GM20000 (cell line): ENCODE measurements around the gene BPGM.
"Not testable (repeated sequence)": the region's sequence is repeated elsewhere in the genome, so short reads cannot be mapped to it uniquely, and the experiment has no call there.

Source experiments
- DNase-seq: peaks from one replicate; pipeline ENCODE4 v3.0.0; 2012; ENCODE audit warnings: low spot score
- TF ChIP-seq, protein P1 (sequence below): IDR thresholded peaks from 2 replicates; pipeline ENCODE4 v1.5.1; 2012; ENCODE audit warnings: mild to moderate bottlenecking, control low read depth; ENCODE audit errors: extremely low read depth, missing control alignments

Gene BPGM

DNA sequence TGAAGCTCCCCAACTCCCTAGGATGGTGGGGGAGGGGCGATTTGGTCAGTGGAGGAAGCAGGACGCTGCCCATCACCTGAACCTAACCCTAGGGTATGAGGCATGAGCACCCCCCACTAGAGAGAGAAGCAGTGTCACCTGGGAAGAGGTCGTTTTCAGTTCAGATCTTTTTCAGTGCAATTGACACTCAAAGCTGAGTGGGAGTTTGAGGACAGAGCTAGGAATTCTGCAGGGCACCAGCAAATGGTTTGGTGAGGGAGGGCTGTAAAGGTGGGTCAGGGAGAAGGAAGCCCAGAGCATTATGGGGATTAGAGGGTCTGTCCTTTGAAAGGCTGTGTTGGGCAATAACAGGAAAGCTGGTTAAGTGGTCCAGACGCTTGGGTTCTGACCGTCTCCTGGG is 10.9 kb downstream of the BPGM start:
- TF ChIP-seq, protein P1, sequence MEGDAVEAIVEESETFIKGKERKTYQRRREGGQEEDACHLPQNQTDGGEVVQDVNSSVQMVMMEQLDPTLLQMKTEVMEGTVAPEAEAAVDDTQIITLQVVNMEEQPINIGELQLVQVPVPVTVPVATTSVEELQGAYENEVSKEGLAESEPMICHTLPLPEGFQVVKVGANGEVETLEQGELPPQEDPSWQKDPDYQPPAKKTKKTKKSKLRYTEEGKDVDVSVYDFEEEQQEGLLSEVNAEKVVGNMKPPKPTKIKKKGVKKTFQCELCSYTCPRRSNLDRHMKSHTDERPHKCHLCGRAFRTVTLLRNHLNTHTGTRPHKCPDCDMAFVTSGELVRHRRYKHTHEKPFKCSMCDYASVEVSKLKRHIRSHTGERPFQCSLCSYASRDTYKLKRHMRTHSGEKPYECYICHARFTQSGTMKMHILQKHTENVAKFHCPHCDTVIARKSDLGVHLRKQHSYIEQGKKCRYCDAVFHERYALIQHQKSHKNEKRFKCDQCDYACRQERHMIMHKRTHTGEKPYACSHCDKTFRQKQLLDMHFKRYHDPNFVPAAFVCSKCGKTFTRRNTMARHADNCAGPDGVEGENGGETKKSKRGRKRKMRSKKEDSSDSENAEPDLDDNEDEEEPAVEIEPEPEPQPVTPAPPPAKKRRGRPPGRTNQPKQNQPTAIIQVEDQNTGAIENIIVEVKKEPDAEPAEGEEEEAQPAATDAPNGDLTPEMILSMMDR: no peak
- no peak for DNase-seq

DNA sequence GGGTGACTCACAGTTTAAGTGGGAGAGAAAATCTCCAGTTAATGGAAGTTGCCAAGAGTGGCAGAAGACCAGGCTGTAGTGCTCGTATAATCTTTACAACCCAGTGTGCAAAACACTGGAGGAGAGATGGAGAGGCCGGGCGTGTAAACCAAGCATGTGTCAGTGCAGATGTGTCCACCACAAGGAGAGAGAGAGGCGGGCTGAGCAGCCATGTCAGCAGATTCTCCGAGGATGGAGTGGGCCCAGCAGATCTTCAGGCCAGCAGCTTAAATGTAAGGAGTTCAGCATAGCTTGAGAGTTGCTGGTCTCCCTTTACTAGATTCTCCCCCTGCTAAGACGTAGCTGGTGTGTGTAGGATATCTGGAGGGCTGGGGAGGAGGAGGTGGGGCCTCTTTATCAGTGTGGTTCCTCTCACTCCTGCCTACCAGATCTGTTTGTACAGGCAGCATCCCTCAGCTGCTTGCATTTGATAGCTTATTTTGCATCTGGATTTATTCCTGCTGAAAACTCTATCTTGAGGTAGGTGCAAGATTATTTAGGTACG is 13.7 kb downstream of the BPGM start:
- no peak for DNase-seq

DNA sequence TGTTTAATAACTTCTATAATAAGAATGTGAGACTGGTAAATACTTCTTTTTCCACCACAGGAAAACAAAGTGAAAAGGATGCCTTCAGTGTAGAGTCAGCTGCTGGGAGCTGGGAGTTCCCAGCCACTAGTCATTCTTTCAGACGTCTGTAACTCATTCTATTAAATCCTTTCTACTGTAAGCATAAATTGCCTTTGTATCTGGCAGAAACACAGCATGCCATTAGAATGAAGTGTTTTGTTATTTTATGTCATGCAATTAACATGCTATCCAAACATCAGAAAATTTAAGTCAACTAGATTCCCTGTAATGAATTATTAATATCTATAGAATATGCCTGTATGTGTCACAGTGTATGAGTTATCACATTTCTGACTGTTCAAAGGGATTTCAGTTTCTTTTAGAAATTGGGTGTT is 14.3 kb downstream of the BPGM start:
- TF ChIP-seq, protein P1: no peak
- no peak for DNase-seq

More for the DNA sequence above, 13.7 kb downstream of the BPGM start:
- TF ChIP-seq, protein P1: no peak

DNA sequence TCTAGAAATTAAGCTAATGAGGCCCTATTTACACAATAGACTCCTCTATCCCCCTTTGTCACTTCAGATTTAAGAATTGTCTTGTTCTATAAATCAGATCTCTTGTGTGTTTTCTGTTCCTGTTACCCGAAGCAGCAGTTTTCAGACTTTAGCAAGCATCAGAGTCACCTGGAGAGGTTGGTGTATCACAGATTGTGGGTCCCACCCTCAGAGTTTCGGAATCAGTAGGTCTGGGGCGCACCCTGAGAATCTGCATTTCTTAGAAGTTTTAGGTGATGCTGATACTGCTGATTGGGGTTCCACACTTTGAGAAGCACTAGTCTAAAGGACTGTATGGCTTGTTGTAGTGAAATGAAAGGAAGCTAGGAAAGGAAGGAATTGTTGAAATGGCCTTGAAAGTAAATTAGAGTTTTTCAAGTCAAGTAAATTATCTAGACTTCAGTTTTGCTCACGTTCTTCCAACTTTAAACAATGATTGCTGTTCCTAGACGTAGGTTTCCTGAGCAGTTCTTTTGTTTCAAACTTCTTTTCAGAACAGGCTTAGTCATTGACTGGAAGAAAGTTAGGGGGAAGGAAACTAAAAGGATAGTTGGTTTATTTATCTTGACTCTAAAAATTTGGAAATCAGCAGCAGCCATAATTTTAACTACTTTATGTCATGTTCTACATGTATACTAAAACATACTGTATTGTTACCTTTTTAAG is 15.7 kb downstream of the BPGM start:
- no peak for DNase-seq
- TF ChIP-seq, protein P1: no peak

DNA sequence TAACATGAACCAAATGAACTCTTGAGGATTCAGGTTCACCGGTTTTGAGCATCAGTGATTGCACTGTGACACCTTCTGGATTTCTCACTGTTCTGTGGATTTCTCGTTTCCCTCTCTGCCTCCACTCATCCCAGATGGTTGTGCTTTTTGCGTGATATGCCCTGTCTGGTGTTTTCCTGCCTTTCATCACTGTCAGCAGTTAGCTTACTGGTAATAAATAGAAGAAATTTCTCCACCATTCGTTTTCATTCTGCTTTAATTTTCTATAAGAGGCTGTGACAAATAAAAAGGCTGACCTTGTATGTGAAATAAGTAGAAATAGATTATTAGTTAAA is 16.2 kb downstream of the BPGM start:
- TF ChIP-seq, protein P1: no peak

DNA sequence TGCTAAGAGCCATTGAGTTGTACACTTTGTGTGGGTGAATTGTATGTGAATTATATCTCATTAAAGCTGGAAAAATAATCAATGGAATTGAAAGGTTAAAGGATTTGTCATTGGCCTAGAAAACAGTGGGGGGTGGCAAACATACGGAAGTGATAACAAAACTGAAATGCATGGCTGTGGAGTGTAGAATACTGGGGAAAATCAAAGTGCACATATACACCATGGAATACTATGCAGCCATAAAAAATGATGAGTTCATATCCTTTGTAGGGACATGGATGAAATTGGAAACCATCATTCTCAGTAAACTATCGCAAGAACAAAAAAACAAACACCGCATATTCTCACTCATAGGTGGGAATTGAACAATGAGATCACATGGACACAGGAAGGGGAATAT is 18.4 kb downstream of the BPGM start:
- DNase-seq: not testable (repeated sequence)

More for the DNA sequence above, 16.2 kb downstream of the BPGM start:
- DNase-seq: no peak

DNA sequence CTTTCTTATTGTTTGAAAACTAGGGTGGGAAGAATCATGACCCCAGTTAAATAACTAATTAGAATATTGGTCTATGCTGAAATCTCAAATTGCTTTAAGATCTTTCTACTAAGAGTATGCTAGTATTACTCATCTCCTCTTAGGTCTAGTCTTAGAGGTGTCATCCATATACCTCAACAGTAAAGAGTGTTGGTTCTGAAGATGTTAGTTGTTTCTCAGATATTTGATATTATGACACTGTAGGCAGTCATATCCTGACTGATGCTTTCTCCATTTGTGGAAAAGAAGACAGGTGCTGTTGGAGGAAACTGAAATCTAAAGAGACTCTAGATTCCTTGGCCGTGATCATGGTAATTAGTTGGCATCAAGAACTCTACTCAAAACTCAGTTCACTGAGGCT is 21.2 kb downstream of the BPGM start:
- no peak for DNase-seq
- TF ChIP-seq, protein P1: no peak

DNA sequence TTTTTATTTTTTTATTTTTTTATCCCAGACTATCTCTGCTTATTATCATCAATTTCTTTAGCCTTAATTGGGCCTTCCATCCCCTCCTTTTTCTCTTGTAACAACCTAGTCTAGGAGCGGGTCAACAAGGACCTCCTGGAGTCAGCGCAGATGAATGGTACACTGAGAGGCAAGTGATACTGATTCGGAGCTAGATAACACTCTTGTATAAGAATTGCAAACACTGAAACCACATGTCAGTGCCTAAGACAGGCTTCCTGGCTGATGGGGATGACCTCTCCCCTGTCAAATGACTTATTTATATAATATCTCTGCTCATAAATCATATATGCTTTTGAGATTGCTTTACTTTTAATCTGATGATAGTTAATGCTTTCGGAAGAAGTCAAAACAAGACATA is 22.7 kb downstream of the BPGM start:
- TF ChIP-seq, protein P1: no peak
- DNase-seq: no peak
